K562 (cell line): Measurements from ENCODE around the gene CIAO2A.

Experiments
- ETV6 ChIP-seq, 3 experiments: fragments of 150-350 bp in 1 of 3; sonication (generic) in 1 of 3; formaldehyde crosslinking in 1 of 3; IDR thresholded peaks; 2 replicates each; pipeline versions ENCODE4 v1.6.1 to v1.8.0; 2014 to 2022; ENCODE audit warnings: borderline replicate concordance in 2 of 3, low read depth in 2 of 3, antibody characterized with exemption in 1 of 3, low read length in 1 of 3, mild to moderate bottlenecking in 1 of 3, missing genetic modification reagents in 1 of 3
- MCM5 ChIP-seq: fragments of 450-650 bp; IDR thresholded peaks from 2 replicates; pipeline ENCODE4 v1.6.1; 2016; ENCODE audit warnings: low read depth
- NFRKB ChIP-seq: fragments of 450-650 bp; IDR thresholded peaks from 2 replicates; pipeline ENCODE4 v1.6.1; 2016; ENCODE audit warnings: low read depth
- NR3C1 ChIP-seq: sonication (generic); formaldehyde crosslinking; IDR thresholded peaks from 2 replicates; pipeline ENCODE4 v1.8.1; 2022; ENCODE audit warnings: missing genetic modification reagents
- RFX5 ChIP-seq: IDR thresholded peaks from 2 replicates; pipeline ENCODE4 v1.6.1; 2011; ENCODE audit warnings: low read depth, mild to moderate bottlenecking, improper control_type of control experiment, low read length
- TAF1 ChIP-seq: IDR thresholded peaks from 2 replicates; pipeline ENCODE4 v1.6.1; 2011; ENCODE audit warnings: mild to moderate bottlenecking, low read length, moderate library complexity; ENCODE audit not compliant: insufficient read depth, control insufficient read depth, severe bottlenecking; ENCODE audit errors: extremely low read depth
- TBP ChIP-seq: optimal IDR thresholded peaks from 2 replicates; pipeline ENCODE3; 2011; ENCODE audit warnings: low read depth, low read length, improper control_type of control experiment
- TF ChIP-seq, protein P1 (sequence below): fragments of 450-650 bp; formaldehyde crosslinking; IDR thresholded peaks from 2 replicates; pipeline ENCODE4 v1.4.0; 2020; ENCODE audit warnings: mild to moderate bottlenecking, mixed read lengths
- TF ChIP-seq, protein P2 (sequence below), 3 experiments: IDR thresholded peaks in 2 of 3; conservative IDR thresholded peaks in 1 of 3; 2 replicates each; pipeline ENCODE4 v1.5.1; 2011 to 2012; ENCODE audit warnings: low read length in 3 of 3, mild to moderate bottlenecking in 3 of 3, control low read depth in 2 of 3, improper control_type of control experiment in 1 of 3, inconsistent platforms in 1 of 3, low read depth in 1 of 3, mixed read lengths in 1 of 3, moderate library complexity in 1 of 3; ENCODE audit not compliant: insufficient read depth in 2 of 3

DNA sequence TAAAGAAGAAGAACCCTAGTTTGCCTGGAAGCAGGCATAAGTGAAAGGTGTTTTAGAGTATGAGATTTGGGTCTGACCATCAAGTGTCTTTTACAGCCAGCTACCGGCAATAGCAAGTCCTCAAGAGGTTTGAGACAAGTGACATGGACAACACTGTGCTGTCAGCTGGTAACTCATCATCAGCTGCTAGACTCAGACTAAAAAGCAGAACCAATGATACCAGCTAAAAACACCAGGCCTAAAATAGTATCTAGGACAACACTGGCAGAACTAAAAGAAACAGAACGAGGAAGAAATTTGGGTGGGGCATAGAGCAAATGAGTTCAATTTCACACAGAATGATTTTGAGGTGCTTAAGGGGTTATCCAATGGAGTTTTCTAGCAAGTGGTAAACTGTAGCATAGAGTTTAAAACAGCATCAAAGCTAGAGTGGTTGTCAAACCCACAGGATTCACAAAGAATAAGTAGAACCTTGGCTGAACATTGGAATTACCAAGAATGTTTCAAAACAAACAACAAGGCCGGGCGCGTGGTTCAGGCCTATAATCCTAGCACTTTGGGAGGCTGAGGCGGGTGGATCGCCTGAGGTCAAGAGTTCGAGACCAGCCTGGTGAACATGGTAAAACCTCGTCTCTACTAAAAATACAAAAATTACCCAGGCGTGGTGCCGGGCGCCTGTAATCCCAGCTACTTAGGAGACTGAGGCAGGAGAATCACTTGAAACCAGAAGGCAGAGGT, 3.9 kb downstream of the CIAO2A start:
- TF ChIP-seq, protein P1, sequence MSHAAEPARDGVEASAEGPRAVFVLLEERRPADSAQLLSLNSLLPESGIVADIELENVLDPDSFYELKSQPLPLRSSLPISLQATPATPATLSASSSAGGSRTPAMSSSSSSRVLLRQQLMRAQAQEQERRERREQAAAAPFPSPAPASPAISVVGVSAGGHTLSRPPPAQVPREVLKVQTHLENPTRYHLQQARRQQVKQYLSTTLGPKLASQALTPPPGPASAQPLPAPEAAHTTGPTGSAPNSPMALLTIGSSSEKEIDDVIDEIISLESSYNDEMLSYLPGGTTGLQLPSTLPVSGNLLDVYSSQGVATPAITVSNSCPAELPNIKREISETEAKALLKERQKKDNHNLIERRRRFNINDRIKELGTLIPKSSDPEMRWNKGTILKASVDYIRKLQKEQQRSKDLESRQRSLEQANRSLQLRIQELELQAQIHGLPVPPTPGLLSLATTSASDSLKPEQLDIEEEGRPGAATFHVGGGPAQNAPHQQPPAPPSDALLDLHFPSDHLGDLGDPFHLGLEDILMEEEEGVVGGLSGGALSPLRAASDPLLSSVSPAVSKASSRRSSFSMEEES (CRISPR knock-in tag): no peak
- TF ChIP-seq MCM5: no peak
- TF ChIP-seq RFX5: no peak
- TF ChIP-seq NFRKB: no peak
- TF ChIP-seq NR3C1 (CRISPR knock-in tag): no peak
- TF ChIP-seq TAF1: no peak
- TF ChIP-seq, protein P2, sequence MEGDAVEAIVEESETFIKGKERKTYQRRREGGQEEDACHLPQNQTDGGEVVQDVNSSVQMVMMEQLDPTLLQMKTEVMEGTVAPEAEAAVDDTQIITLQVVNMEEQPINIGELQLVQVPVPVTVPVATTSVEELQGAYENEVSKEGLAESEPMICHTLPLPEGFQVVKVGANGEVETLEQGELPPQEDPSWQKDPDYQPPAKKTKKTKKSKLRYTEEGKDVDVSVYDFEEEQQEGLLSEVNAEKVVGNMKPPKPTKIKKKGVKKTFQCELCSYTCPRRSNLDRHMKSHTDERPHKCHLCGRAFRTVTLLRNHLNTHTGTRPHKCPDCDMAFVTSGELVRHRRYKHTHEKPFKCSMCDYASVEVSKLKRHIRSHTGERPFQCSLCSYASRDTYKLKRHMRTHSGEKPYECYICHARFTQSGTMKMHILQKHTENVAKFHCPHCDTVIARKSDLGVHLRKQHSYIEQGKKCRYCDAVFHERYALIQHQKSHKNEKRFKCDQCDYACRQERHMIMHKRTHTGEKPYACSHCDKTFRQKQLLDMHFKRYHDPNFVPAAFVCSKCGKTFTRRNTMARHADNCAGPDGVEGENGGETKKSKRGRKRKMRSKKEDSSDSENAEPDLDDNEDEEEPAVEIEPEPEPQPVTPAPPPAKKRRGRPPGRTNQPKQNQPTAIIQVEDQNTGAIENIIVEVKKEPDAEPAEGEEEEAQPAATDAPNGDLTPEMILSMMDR (IDR thresholded peaks at IDR 0.05 in 2 of 3, conservative IDR thresholded peaks at IDR 0.05 in 1 of 3; ENCODE audit: insufficient read depth in 2 of 3, low read depth in 1 of 3, low read length in 3 of 3): no peak
- no peak for TF ChIP-seq ETV6 (IDR thresholded peaks at IDR 0.05; ENCODE audit: borderline replicate concordance in 1 of 2, low read depth in 2 of 2, low read length in 1 of 2)
- TF ChIP-seq ETV6 (CRISPR knock-in tag; IDR thresholded peaks at IDR 0.05; ENCODE audit: borderline replicate concordance): no peak
- no peak for TF ChIP-seq TBP
